H1 (cell line): ENCODE results near the gene ASCC2. TPM values are rescaled to one million over a fixed set of nuclear protein-coding genes. Genes with fewer than 3 reads are reported as not detected.

ENCODE experiments used
- CHD2 ChIP-seq: IDR thresholded peaks from 2 replicates; pipeline ENCODE4 v1.6.1; 2012; ENCODE audit warnings: low read length, improper control_type of control experiment
- GTF2F1 ChIP-seq: IDR thresholded peaks from 2 replicates; pipeline ENCODE4 v1.6.1; 2012; ENCODE audit warnings: low read depth, low read length, improper control_type of control experiment, borderline replicate concordance
- HDAC6 ChIP-seq: IDR thresholded peaks from one replicate; pipeline ENCODE4 v1.7.1; 2012; ENCODE audit warnings: low read depth, mild to moderate bottlenecking, inconsistent platforms, low read length, moderate library complexity
- KDM5A ChIP-seq: fragments of 200-600 bp; IDR thresholded peaks from 2 replicates; pipeline ENCODE4 v1.7.1; 2012; ENCODE audit warnings: mild to moderate bottlenecking, low read length, inconsistent platforms, mixed read lengths
- SIX5 ChIP-seq: IDR thresholded peaks from 2 replicates; pipeline ENCODE4 v1.6.1; 2011; ENCODE audit warnings: mild to moderate bottlenecking, low read depth, low read length
- SUZ12 ChIP-seq: fragments of 200-600 bp; sonication (generic); IDR thresholded peaks from 2 replicates; pipeline ENCODE4 v1.6.1; 2012; ENCODE audit warnings: mild to moderate bottlenecking, inconsistent platforms, low read length, moderate library complexity, mixed read lengths
- polyA plus RNA-seq, 7 experiments: library from polyadenylated mRNA; depleted of rRNA in 3 of 7; stranded (reverse) in 5 of 7; unstranded in 2 of 7; fragments of >200 nt in 5 of 7; fragments of 200-250 nt in 2 of 7; gene quantifications; 1 replicate in 5 of 7; 2 replicates in 1 of 7; 4 replicates in 1 of 7; pipeline versions ENCODE4 v1.2.1 to v1.2.3, GENCODE V29; 2011 to 2013; ENCODE audit warnings: missing spikeins in 2 of 7, mixed read lengths in 2 of 7
- total RNA-seq: library from RNA; stranded (reverse); fragmentation: NEBNext Ultra II Directional; extraction: Animal tissue kit (Norgen Biotek cat#: 25700); gene quantifications from 2 replicates; pipeline ENCODE4 v1.2.1, GENCODE V29; 2021
- TF ChIP-seq, protein P1 (sequence below): fragments of 300-600 bp; sonication (generic); IDR thresholded peaks from 2 replicates; pipeline ENCODE4 v1.7.1; 2012; ENCODE audit warnings: low read length, moderate library complexity, mild to moderate bottlenecking, inconsistent platforms; ENCODE audit not compliant: insufficient replicate concordance

ASCC2 gene
- total and polyA plus RNA-seq, 2 of the 8 experiments (the other 6 are each of a cell fraction or from before 2014, with no cell fraction given) = 35.0 to 35.8 TPM

DNA sequence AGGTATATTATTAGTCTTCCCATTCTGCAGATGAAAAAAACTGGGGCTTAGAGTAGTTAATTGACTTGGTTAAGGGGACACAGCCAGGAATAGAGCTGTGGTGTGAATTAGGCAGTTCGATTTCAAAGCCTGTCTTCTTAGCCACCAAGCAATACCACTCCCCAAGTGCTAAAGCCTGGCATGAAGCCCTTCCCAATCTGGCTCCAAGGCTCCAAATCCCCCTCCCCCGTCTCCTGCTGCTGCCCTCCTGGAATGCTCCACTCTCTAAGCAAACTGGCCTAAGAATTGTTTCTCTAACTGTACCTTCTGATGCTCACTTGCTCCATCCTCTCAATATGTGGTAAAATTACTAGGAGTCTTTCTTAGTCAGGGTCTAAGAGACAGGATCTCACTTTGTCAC lies 18.6 kb downstream of the ASCC2 start (continued):
- TF ChIP-seq, protein P1, sequence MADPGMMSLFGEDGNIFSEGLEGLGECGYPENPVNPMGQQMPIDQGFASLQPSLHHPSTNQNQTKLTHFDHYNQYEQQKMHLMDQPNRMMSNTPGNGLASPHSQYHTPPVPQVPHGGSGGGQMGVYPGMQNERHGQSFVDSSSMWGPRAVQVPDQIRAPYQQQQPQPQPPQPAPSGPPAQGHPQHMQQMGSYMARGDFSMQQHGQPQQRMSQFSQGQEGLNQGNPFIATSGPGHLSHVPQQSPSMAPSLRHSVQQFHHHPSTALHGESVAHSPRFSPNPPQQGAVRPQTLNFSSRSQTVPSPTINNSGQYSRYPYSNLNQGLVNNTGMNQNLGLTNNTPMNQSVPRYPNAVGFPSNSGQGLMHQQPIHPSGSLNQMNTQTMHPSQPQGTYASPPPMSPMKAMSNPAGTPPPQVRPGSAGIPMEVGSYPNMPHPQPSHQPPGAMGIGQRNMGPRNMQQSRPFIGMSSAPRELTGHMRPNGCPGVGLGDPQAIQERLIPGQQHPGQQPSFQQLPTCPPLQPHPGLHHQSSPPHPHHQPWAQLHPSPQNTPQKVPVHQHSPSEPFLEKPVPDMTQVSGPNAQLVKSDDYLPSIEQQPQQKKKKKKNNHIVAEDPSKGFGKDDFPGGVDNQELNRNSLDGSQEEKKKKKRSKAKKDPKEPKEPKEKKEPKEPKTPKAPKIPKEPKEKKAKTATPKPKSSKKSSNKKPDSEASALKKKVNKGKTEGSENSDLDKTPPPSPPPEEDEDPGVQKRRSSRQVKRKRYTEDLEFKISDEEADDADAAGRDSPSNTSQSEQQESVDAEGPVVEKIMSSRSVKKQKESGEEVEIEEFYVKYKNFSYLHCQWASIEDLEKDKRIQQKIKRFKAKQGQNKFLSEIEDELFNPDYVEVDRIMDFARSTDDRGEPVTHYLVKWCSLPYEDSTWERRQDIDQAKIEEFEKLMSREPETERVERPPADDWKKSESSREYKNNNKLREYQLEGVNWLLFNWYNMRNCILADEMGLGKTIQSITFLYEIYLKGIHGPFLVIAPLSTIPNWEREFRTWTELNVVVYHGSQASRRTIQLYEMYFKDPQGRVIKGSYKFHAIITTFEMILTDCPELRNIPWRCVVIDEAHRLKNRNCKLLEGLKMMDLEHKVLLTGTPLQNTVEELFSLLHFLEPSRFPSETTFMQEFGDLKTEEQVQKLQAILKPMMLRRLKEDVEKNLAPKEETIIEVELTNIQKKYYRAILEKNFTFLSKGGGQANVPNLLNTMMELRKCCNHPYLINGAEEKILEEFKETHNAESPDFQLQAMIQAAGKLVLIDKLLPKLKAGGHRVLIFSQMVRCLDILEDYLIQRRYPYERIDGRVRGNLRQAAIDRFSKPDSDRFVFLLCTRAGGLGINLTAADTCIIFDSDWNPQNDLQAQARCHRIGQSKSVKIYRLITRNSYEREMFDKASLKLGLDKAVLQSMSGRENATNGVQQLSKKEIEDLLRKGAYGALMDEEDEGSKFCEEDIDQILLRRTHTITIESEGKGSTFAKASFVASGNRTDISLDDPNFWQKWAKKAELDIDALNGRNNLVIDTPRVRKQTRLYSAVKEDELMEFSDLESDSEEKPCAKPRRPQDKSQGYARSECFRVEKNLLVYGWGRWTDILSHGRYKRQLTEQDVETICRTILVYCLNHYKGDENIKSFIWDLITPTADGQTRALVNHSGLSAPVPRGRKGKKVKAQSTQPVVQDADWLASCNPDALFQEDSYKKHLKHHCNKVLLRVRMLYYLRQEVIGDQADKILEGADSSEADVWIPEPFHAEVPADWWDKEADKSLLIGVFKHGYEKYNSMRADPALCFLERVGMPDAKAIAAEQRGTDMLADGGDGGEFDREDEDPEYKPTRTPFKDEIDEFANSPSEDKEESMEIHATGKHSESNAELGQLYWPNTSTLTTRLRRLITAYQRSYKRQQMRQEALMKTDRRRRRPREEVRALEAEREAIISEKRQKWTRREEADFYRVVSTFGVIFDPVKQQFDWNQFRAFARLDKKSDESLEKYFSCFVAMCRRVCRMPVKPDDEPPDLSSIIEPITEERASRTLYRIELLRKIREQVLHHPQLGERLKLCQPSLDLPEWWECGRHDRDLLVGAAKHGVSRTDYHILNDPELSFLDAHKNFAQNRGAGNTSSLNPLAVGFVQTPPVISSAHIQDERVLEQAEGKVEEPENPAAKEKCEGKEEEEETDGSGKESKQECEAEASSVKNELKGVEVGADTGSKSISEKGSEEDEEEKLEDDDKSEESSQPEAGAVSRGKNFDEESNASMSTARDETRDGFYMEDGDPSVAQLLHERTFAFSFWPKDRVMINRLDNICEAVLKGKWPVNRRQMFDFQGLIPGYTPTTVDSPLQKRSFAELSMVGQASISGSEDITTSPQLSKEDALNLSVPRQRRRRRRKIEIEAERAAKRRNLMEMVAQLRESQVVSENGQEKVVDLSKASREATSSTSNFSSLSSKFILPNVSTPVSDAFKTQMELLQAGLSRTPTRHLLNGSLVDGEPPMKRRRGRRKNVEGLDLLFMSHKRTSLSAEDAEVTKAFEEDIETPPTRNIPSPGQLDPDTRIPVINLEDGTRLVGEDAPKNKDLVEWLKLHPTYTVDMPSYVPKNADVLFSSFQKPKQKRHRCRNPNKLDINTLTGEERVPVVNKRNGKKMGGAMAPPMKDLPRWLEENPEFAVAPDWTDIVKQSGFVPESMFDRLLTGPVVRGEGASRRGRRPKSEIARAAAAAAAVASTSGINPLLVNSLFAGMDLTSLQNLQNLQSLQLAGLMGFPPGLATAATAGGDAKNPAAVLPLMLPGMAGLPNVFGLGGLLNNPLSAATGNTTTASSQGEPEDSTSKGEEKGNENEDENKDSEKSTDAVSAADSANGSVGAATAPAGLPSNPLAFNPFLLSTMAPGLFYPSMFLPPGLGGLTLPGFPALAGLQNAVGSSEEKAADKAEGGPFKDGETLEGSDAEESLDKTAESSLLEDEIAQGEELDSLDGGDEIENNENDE = no peak
- TF ChIP-seq HDAC6 (no peak), KDM5A (no peak), GTF2F1 (no peak), SIX5 (no peak), CHD2 (no peak), SUZ12 (no peak)
